Endothelial cell (in vitro differentiated cells): ENCODE data around the gene LILRB2. TPM values are rescaled to one million over a fixed set of nuclear protein-coding genes. Genes with fewer than 3 reads are reported as not detected.
"Not testable (repeated sequence)": the region's sequence is repeated elsewhere in the genome, so short reads cannot be mapped to it uniquely, and the experiment has no call there.

Experiments
- DNase-seq: peaks from one replicate; pipeline ENCODE4 v3.0.0; 2021; ENCODE audit warnings: low spot score
- H3K27ac Mint-ChIP-seq: one replicate; pipeline ENCODE4 v1.8.0; 2021; ENCODE audit warnings: mixed read lengths, inconsistent platforms; ENCODE audit not compliant: unreplicated experiment
- H3K27me3 Mint-ChIP-seq: one replicate; pipeline ENCODE4 v1.8.0; 2021; ENCODE audit warnings: mild to moderate bottlenecking, moderate library complexity, mixed read lengths, inconsistent platforms; ENCODE audit not compliant: unreplicated experiment
- H3K36me3 Mint-ChIP-seq: one replicate; pipeline ENCODE4 v1.8.0; 2021; ENCODE audit warnings: mild to moderate bottlenecking, low read depth, mixed read lengths, inconsistent platforms; ENCODE audit not compliant: unreplicated experiment
- H3K4me1 Mint-ChIP-seq: one replicate; pipeline ENCODE4 v1.8.0; 2021; ENCODE audit warnings: mild to moderate bottlenecking, mixed read lengths, inconsistent platforms; ENCODE audit not compliant: unreplicated experiment
- H3K4me3 Mint-ChIP-seq: one replicate; pipeline ENCODE4 v1.8.0; 2021; ENCODE audit warnings: mild to moderate bottlenecking, mixed read lengths, inconsistent platforms; ENCODE audit not compliant: unreplicated experiment
- H3K9me3 Mint-ChIP-seq: one replicate; pipeline ENCODE4 v1.8.0; 2021; ENCODE audit warnings: mixed read lengths, inconsistent platforms; ENCODE audit not compliant: unreplicated experiment
- CTCF ChIP-seq: fragments of 200-600 bp; sonication (generic); IDR thresholded peaks from one replicate; pipeline ENCODE4 v1.5.0; 2021; ENCODE audit warnings: antibody characterized with exemption; ENCODE audit not compliant: unreplicated experiment
- long read RNA-seq: library from polyadenylated mRNA; unstranded; transcript quantifications from one replicate; pipeline ENCODE4 v2.0.0, GENCODE V29; 2020; ENCODE audit not compliant: unreplicated experiment
- total RNA-seq: library from RNA; stranded (reverse); fragmentation: NEBNext Ultra II Directional; extraction: Animal tissue kit (Norgen Biotek cat#: 25700); gene quantifications from one replicate; pipeline ENCODE4 v1.2.1, GENCODE V29; 2021; ENCODE audit not compliant: unreplicated experiment

The LILRB2 gene
- not detected for total RNA-seq
- long read RNA-seq: 0 reads

GRCh38 chr19:54281007-54281728 lies at the start of gene LILRB2:
Gene LILRB2 (minus strand): TSS chr19:54281110. CDS start chr19:54280496, 614 bp downstream.
- Mint-ChIP-seq H3K4me1 (peaks cover 9% of the 10 kb centered on the region), H3K4me3 (no peak within 1 kb of the TSS), H3K36me3 (peaks cover 3% of the 10 kb centered on the region), H3K27ac (no peak within 1 kb of the TSS), H3K9me3 (no peaks in the 10 kb centered on the region), H3K27me3 (peaks cover 2% of the 10 kb centered on the region)
- TF ChIP-seq CTCF: no peak
- no peak for DNase-seq

- H3K4me1 Mint-ChIP-seq: no peaks in the 10 kb centered on the region
- no peaks in the 10 kb centered on the region for H3K36me3 Mint-ChIP-seq
- H3K9me3 Mint-ChIP-seq: no peaks in the 10 kb centered on the region
- TF ChIP-seq CTCF: no peak
- no peak for DNase-seq
- H3K4me3 Mint-ChIP-seq: no peak overlapping the region
- no peaks in the 10 kb centered on the region for H3K27me3 Mint-ChIP-seq
- H3K27ac Mint-ChIP-seq: no peak overlapping the region
Measured at GRCh38 chr19:54329476-54330165, 48.7 kb upstream of the LILRB2 start.

- not testable (repeated sequence) for H3K36me3 Mint-ChIP-seq, H3K27ac Mint-ChIP-seq, H3K27me3 Mint-ChIP-seq, H3K9me3 Mint-ChIP-seq, H3K4me3 Mint-ChIP-seq, H3K4me1 Mint-ChIP-seq, DNase-seq
Measured at GRCh38 chr19:54328781-54329180, 47.9 kb upstream of the LILRB2 start.

- Mint-ChIP-seq H3K4me3 (no peak overlapping the region), H3K36me3 (peaks cover 12% of the 10 kb centered on the region), H3K4me1 (no peaks in the 10 kb centered on the region), H3K9me3 (peaks cover 8% of the 10 kb centered on the region), H3K27me3 (peaks cover 5% of the 10 kb centered on the region), H3K27ac (no peak overlapping the region)
- TF ChIP-seq CTCF: no peak
- no peak for DNase-seq
Measured at GRCh38 chr19:54325631-54326030, 44.7 kb upstream of the LILRB2 start.

GRCh38 chr19:54325194-54325621 lies 44.3 kb upstream of the LILRB2 start:
- Mint-ChIP-seq H3K4me1 (no peaks in the 10 kb centered on the region), H3K27me3 (peaks cover 5% of the 10 kb centered on the region), H3K9me3 (peaks cover 8% of the 10 kb centered on the region), H3K27ac (no peak overlapping the region), H3K36me3 (peaks cover 12% of the 10 kb centered on the region), H3K4me3 (no peak overlapping the region)
- peak; percentile 53 for DNase-seq
- TF ChIP-seq CTCF: peak; percentile 71
